Vagina (tissue), 2 donors: ENCODE measurements around the gene MOB4. TPM values are rescaled to one million over a fixed set of nuclear protein-coding genes. Genes with fewer than 3 reads are reported as not detected.

ENCODE experiments used
- DNase-seq, 2 donors: peaks; one replicate each; pipeline ENCODE4 v3.0.0-alpha.2; 2017; ENCODE audit errors: extremely low spot score in 2 of 2
- H3K27ac ChIP-seq: fragments of 200-600 bp; sonication (generic); one replicate; pipeline ENCODE4 v1.5.1; 2019
- H3K27me3 ChIP-seq: fragments of 200-600 bp; sonication (generic); one replicate; pipeline ENCODE4 v1.5.1; 2019
- H3K36me3 ChIP-seq, 2 donors: fragments of 200-600 bp; sonication (generic); one replicate each; pipeline ENCODE4 v1.5.1; 2017 to 2019
- H3K4me1 ChIP-seq: fragments of 200-600 bp; sonication (generic); one replicate; pipeline ENCODE4 v1.5.1; 2019
- H3K4me3 ChIP-seq, 2 donors: fragments of 200-600 bp; sonication (generic); 1 replicate in 1 of 2; 2 replicates in 1 of 2; pipeline ENCODE4 v1.5.1; 2016 to 2019
- H3K9me3 ChIP-seq: fragments of 200-600 bp; sonication (generic); one replicate; pipeline ENCODE4 v1.5.1; 2019
- CTCF ChIP-seq, 3 experiments: fragments of 450-650 bp in 2 of 3; fragments of 200-600 bp in 1 of 3; sonication (generic) in 1 of 3; IDR thresholded peaks; one replicate each; pipeline ENCODE4 v1.5.1; 2017 to 2019; ENCODE audit warnings: antibody characterized with exemption in 3 of 3, mild to moderate bottlenecking in 2 of 3, moderate library complexity in 2 of 3
- POLR2A ChIP-seq, 2 donors: fragments of 450-650 bp; IDR thresholded peaks; one replicate each; pipeline ENCODE4 v1.6.1; 2017; ENCODE audit warnings: antibody characterized with exemption in 2 of 2, mild to moderate bottlenecking in 2 of 2, moderate library complexity in 2 of 2
- POLR2AphosphoS5 ChIP-seq, 2 donors: sonication (generic); formaldehyde crosslinking; IDR thresholded peaks; one replicate each; pipeline ENCODE4 v1.9.0; 2017; ENCODE audit warnings: antibody characterized with exemption in 2 of 2, mild to moderate bottlenecking in 2 of 2, low read depth in 1 of 2; ENCODE audit not compliant: insufficient read depth in 1 of 2
- intact Hi-C: fragments of 100-400 bp; cut with DNase I; formaldehyde crosslinking; loops from one replicate; pipeline ENCODE4 v1.15.1; 2023
- total RNA-seq: library from RNA; depleted of rRNA; stranded (reverse); fragments of >200 nt; gene quantifications from one replicate; pipeline ENCODE4 v1.2.3, GENCODE V29; 2016

The MOB4 gene
- total RNA-seq, 1 donor from 2014 or later: 24.3 TPM

- Histone ChIP-seq H3K9me3 (no peaks in the 10 kb centered on the region), H3K27ac (no peak overlapping the region), H3K27me3 (no peaks in the 10 kb centered on the region), H3K4me1 (no peaks in the 10 kb centered on the region), H3K4me3 (no peak overlapping the region), H3K36me3 (peaks cover 0 to 46% of the 10 kb centered on the region in 2 donors)
- intact Hi-C loops: no loop called here
- TF ChIP-seq CTCF (IDR thresholded peaks at IDR 0.05) (no peak), POLR2A (IDR thresholded peaks at IDR 0.05) (no peak), POLR2AphosphoS5 (IDR thresholded peaks at IDR 0.05; ENCODE audit: insufficient read depth in 1 of 2, low read depth in 1 of 2) (no peak)
- no peak for DNase-seq
These were observed 39.6 kb downstream of the MOB4 start for GRCh38 chr2:197555467-197555866.

- intact Hi-C loops: no loop called here
- no peak overlapping the region for H3K4me3 ChIP-seq
- H3K9me3 ChIP-seq: no peaks in the 10 kb centered on the region
- H3K4me1 ChIP-seq: no peaks in the 10 kb centered on the region
- TF ChIP-seq CTCF (IDR thresholded peaks at IDR 0.05): no peak
- TF ChIP-seq POLR2A (IDR thresholded peaks at IDR 0.05): no peak
- no peak for TF ChIP-seq POLR2AphosphoS5 (IDR thresholded peaks at IDR 0.05; ENCODE audit: insufficient read depth in 1 of 2, low read depth in 1 of 2)
- H3K27me3 ChIP-seq: no peaks in the 10 kb centered on the region
- H3K27ac ChIP-seq: no peak overlapping the region
- DNase-seq: no peak
- H3K36me3 ChIP-seq: peaks cover 0 to 37% of the 10 kb centered on the region in 2 donors
These were observed 40.6 kb downstream of the MOB4 start for GRCh38 chr2:197556456-197556855.

GRCh38 chr2:197558393-197558792 is 42.5 kb downstream of the MOB4 start:
- TF ChIP-seq CTCF (IDR thresholded peaks at IDR 0.05) (no peak), POLR2A (IDR thresholded peaks at IDR 0.05) (no peak), POLR2AphosphoS5 (IDR thresholded peaks at IDR 0.05; ENCODE audit: insufficient read depth in 1 of 2, low read depth in 1 of 2) (no peak)
- no peak overlapping the region for H3K27ac ChIP-seq
- no peak for DNase-seq
- intact Hi-C loops: no loop called here
- H3K4me1 ChIP-seq: no peaks in the 10 kb centered on the region
- no peaks in the 10 kb centered on the region for H3K9me3 ChIP-seq
- H3K27me3 ChIP-seq: no peaks in the 10 kb centered on the region
- peaks cover 0 to 30% of the 10 kb centered on the region in 2 donors for H3K36me3 ChIP-seq
- H3K4me3 ChIP-seq: no peak overlapping the region

GRCh38 chr2:197559681-197560080 is 43.8 kb downstream of the MOB4 start:
- Histone ChIP-seq H3K36me3 (peaks cover 0 to 19% of the 10 kb centered on the region in 2 donors), H3K27ac (no peak overlapping the region), H3K9me3 (no peaks in the 10 kb centered on the region), H3K4me1 (no peaks in the 10 kb centered on the region), H3K4me3 (no peak overlapping the region), H3K27me3 (no peaks in the 10 kb centered on the region)
- DNase-seq: no peak
- TF ChIP-seq POLR2A (IDR thresholded peaks at IDR 0.05) (no peak), POLR2AphosphoS5 (IDR thresholded peaks at IDR 0.05; ENCODE audit: insufficient read depth in 1 of 2, low read depth in 1 of 2) (no peak), CTCF (IDR thresholded peaks at IDR 0.05) (no peak)
- intact Hi-C loops: no loop called here

GRCh38 chr2:197560146-197560665 is 44.3 kb downstream of the MOB4 start:
- TF ChIP-seq POLR2AphosphoS5 (IDR thresholded peaks at IDR 0.05; ENCODE audit: insufficient read depth in 1 of 2, low read depth in 1 of 2) (no peak), CTCF (IDR thresholded peaks at IDR 0.05) (no peak), POLR2A (IDR thresholded peaks at IDR 0.05) (no peak)
- no peaks in the 10 kb centered on the region for H3K4me1 ChIP-seq

More at GRCh38 chr2:197560146-197560665, 44.3 kb downstream of the MOB4 start:
- H3K27ac ChIP-seq: no peak overlapping the region
- no peaks in the 10 kb centered on the region for H3K9me3 ChIP-seq
- no peak for DNase-seq
- intact Hi-C loops: no loop called here
- H3K27me3 ChIP-seq: no peaks in the 10 kb centered on the region
- no peak overlapping the region for H3K4me3 ChIP-seq
- peaks cover 0 to 14% of the 10 kb centered on the region in 2 donors for H3K36me3 ChIP-seq
